ENCODE data around the gene ZNF207. TPM values are rescaled to one million over a fixed set of nuclear protein-coding genes. Genes with fewer than 3 reads are reported as not detected.
"Not testable (repeated sequence)": the region's sequence is repeated elsewhere in the genome, so short reads cannot be mapped to it uniquely, and the experiment has no call there.

The ZNF207 gene
- total and polyA plus RNA-seq, 4 experiments from 2014 or later = 158 to 298 (median 217) TPM

GRCh38 chr17:32345951-32346600 lies 3.9 kb upstream of the ZNF207 start:
- peaks cover 19 to 36% (median 26%) of the 10 kb centered on the region in 4 donors for H3K4me1 Mint-ChIP-seq
- Histone ChIP-seq H3K4me1 (ENCODE audit: insufficient read depth, low read length) (peaks cover 23% of the 10 kb centered on the region), H3K4me3 (ENCODE audit: low read length in 2 of 2) (no peak overlapping the region), H3K9me3 (ENCODE audit: control insufficient read depth in 1 of 2, low read length in 2 of 2) (no peaks in the 10 kb centered on the region), H3K27ac (ENCODE audit: low read depth, low read length) (no peak overlapping the region), H3K36me3 (ENCODE audit: insufficient read depth, low read length) (no peaks in the 10 kb centered on the region), H3K27me3 (ENCODE audit: insufficient read depth, low read length) (no peaks in the 10 kb centered on the region)
- H3K36me3 Mint-ChIP-seq = peaks cover 8 to 18% of the 10 kb centered on the region in 2 donors
- peaks cover 0 to 5% (median 0%) of the 10 kb centered on the region in 8 donors for H3K9me3 Mint-ChIP-seq
- DNase-seq = no peak
- H3K4me3 Mint-ChIP-seq = no peak overlapping the region
- intact Hi-C loops (cut with micrococcal nuclease) = no loop called here
- POLR2A ChIA-PET (ENCODE audit: partially characterized antibody) = no interaction called here
- no peaks in the 10 kb centered on the region for H3K27me3 Mint-ChIP-seq
- no peak overlapping the region for H3K27ac Mint-ChIP-seq
- CTCF ChIA-PET (ENCODE audit: partially characterized antibody) = interaction anchor here (1.0 kb wide), 1 partner anchor 98 kb away, joined by 3 read pairs; the partner anchor contains the start of gene PSMD11

- no peaks in the 10 kb centered on the region for H3K9me3 ChIP-seq (ENCODE audit: control insufficient read depth in 1 of 2, low read length in 2 of 2)
- CTCF ChIA-PET (ENCODE audit: partially characterized antibody) = interaction anchor here (0.7 to 1.2 kb wide), 2 partner anchors 95 to 798 kb away, joined by 3 read pairs; no protein-coding TSS in a partner anchor
- H3K27me3 Mint-ChIP-seq = no peaks in the 10 kb centered on the region
- peak overlapping the region in 4 of 7 donors; percentile 35 to 98 (median 70) for H3K27ac Mint-ChIP-seq
- H3K27me3 ChIP-seq (ENCODE audit: insufficient read depth, low read length) = no peaks in the 10 kb centered on the region
- peaks cover 14 to 36% of the 10 kb centered on the region in 2 donors for H3K36me3 Mint-ChIP-seq
- peaks cover 0 to 5% (median 0%) of the 10 kb centered on the region in 8 donors for H3K9me3 Mint-ChIP-seq
- H3K4me1 ChIP-seq (ENCODE audit: insufficient read depth, low read length) = peaks cover 30% of the 10 kb centered on the region
- peaks cover 12 to 39% (median 28%) of the 10 kb centered on the region in 4 donors for H3K4me1 Mint-ChIP-seq
- H3K27ac ChIP-seq (ENCODE audit: low read depth, low read length) = no peak overlapping the region
- no peaks in the 10 kb centered on the region for H3K36me3 ChIP-seq (ENCODE audit: insufficient read depth, low read length)
- DNase-seq = no peak
- POLR2A ChIA-PET (ENCODE audit: partially characterized antibody) = interaction anchor here (0.6 kb wide), 1 partner anchor 9 kb away, joined by 3 read pairs; no protein-coding TSS in a partner anchor
- H3K4me3 Mint-ChIP-seq = peak overlapping the region in 6 of 8 donors; percentile 32 to 99 (median 68)
- intact Hi-C loops (cut with micrococcal nuclease) = no loop called here
- no peak overlapping the region for H3K4me3 ChIP-seq (ENCODE audit: low read length in 2 of 2)
Observed at GRCh38 chr17:32348483-32348800, 1.5 kb upstream of the ZNF207 start.

GRCh38 chr17:32349503-32349853 lies 479 bp upstream of the ZNF207 start:
- peaks cover 7% of the 10 kb centered on the region for H3K36me3 ChIP-seq (ENCODE audit: insufficient read depth, low read length)
- H3K9me3 ChIP-seq (ENCODE audit: control insufficient read depth in 1 of 2, low read length in 2 of 2) = no peaks in the 10 kb centered on the region
- no peaks in the 10 kb centered on the region for H3K27me3 ChIP-seq (ENCODE audit: insufficient read depth, low read length)
- intact Hi-C loops (cut with micrococcal nuclease) = no loop called here
- peak overlapping the region; percentile 96 to 100 for H3K4me3 ChIP-seq (ENCODE audit: low read length in 2 of 2)
- ChIA-PET CTCF (ENCODE audit: partially characterized antibody) (no interaction called here), POLR2A (ENCODE audit: partially characterized antibody) (interaction anchor here (1.8 to 5.6 kb wide), 3 partner anchors 8 to 95 kb away, joined by 7 to 43 read pairs (median 10); partner anchors contain the start of genes C17orf75 and PSMD11)
- DNase-seq = no peak
- Mint-ChIP-seq H3K27ac (peak overlapping the region; percentile 98 to 100 (median 100)), H3K9me3 (peaks cover 0 to 5% (median 0%) of the 10 kb centered on the region in 8 donors), H3K4me1 (peaks cover 18 to 48% (median 33%) of the 10 kb centered on the region in 4 donors), H3K36me3 (peaks cover 21 to 43% of the 10 kb centered on the region in 2 donors), H3K4me3 (peak overlapping the region; percentile 97 to 100 (median 100)), H3K27me3 (no peaks in the 10 kb centered on the region)
- H3K27ac ChIP-seq (ENCODE audit: low read depth, low read length) = peak overlapping the region; percentile 100
- peaks cover 39% of the 10 kb centered on the region for H3K4me1 ChIP-seq (ENCODE audit: insufficient read depth, low read length)

- peak overlapping the region; percentile 96 to 100 for H3K4me3 ChIP-seq (ENCODE audit: low read length in 2 of 2)
- no peaks in the 10 kb centered on the region for H3K9me3 ChIP-seq (ENCODE audit: control insufficient read depth in 1 of 2, low read length in 2 of 2)
- H3K36me3 ChIP-seq (ENCODE audit: insufficient read depth, low read length) = peaks cover 18% of the 10 kb centered on the region
- Mint-ChIP-seq H3K36me3 (peaks cover 33 to 57% of the 10 kb centered on the region in 2 donors), H3K4me1 (peaks cover 30 to 62% (median 46%) of the 10 kb centered on the region in 4 donors), H3K27ac (peak overlapping the region; percentile 98 to 100 (median 100)), H3K4me3 (peak overlapping the region; percentile 97 to 100 (median 100)), H3K9me3 (peaks cover 0 to 5% (median 0%) of the 10 kb centered on the region in 8 donors), H3K27me3 (no peaks in the 10 kb centered on the region)
- ChIA-PET CTCF (ENCODE audit: partially characterized antibody) (interaction anchor here (1.0 to 1.3 kb wide), 2 partner anchors 10 to 49 kb away, joined by 3 to 4 read pairs; no protein-coding TSS in a partner anchor), POLR2A (ENCODE audit: partially characterized antibody) (interaction anchor here (0.8 to 5.6 kb wide), 9 partner anchors 9 to 526 kb away, joined by 3 to 43 read pairs (median 7); partner anchors contain the start of genes C17orf75, MYO1D, PSMD11 and UTP6)
- H3K27ac ChIP-seq (ENCODE audit: low read depth, low read length) = peak overlapping the region; percentile 100
- H3K27me3 ChIP-seq (ENCODE audit: insufficient read depth, low read length) = no peaks in the 10 kb centered on the region
- peaks cover 53% of the 10 kb centered on the region for H3K4me1 ChIP-seq (ENCODE audit: insufficient read depth, low read length)
- intact Hi-C loops (cut with micrococcal nuclease) = loop anchor here (1.0 to 10.0 kb wide), 3 partner anchors 9 to 524 kb away; partner anchors contain the start of genes C17orf75, MYO1D and PSMD11
- peak; percentile 56 to 71 (median 63) for DNase-seq
Observed at GRCh38 chr17:32350666-32351418, 885 bp downstream of the ZNF207 start.

- CTCF ChIA-PET (ENCODE audit: partially characterized antibody); H3K27me3 Mint-ChIP-seq; DNase-seq; H3K27me3 ChIP-seq (ENCODE audit: insufficient read depth, low read length); H3K9me3 Mint-ChIP-seq; H3K9me3 ChIP-seq (ENCODE audit: control insufficient read depth in 1 of 2, low read length in 2 of 2): not testable (repeated sequence)
- intact Hi-C loops (cut with micrococcal nuclease) = loop anchor here (10.0 kb wide), 1 partner anchor 522 kb away; the partner anchor contains the start of gene MYO1D
- Mint-ChIP-seq H3K4me1 (peaks cover 38 to 75% (median 56%) of the 10 kb centered on the region in 4 donors), H3K4me3 (peak overlapping the region; percentile 97 to 100 (median 100)), H3K27ac (peak overlapping the region in 5 of 7 donors; percentile 18 to 98 (median 82)), H3K36me3 (peaks cover 40 to 69% of the 10 kb centered on the region in 2 donors)
- POLR2A ChIA-PET (ENCODE audit: partially characterized antibody) = interaction anchor here (5.6 kb wide), 1 partner anchor 11 kb away, joined by 43 read pairs; the partner anchor contains the start of gene C17orf75
- peaks cover 24% of the 10 kb centered on the region for H3K36me3 ChIP-seq (ENCODE audit: insufficient read depth, low read length)
- H3K27ac ChIP-seq (ENCODE audit: low read depth, low read length) = peak overlapping the region; percentile 100
- H3K4me1 ChIP-seq (ENCODE audit: insufficient read depth, low read length) = peaks cover 67% of the 10 kb centered on the region
- H3K4me3 ChIP-seq (ENCODE audit: low read length in 2 of 2) = peak overlapping the region in 1 of 2 donors; percentile 96
Observed at GRCh38 chr17:32352734-32353133, 2.8 kb downstream of the ZNF207 start.

GRCh38 chr17:32355649-32356377 lies 5.9 kb downstream of the ZNF207 start:
- CTCF ChIA-PET (ENCODE audit: partially characterized antibody) = interaction anchor here (1.6 kb wide), 1 partner anchor 88 kb away, joined by 3 read pairs; the partner anchor contains the start of gene PSMD11
- peaks cover 68% of the 10 kb centered on the region for H3K4me1 ChIP-seq (ENCODE audit: insufficient read depth, low read length)

More at GRCh38 chr17:32355649-32356377, 5.9 kb downstream of the ZNF207 start:
- H3K4me1 Mint-ChIP-seq = peaks cover 35 to 72% (median 47%) of the 10 kb centered on the region in 4 donors
- H3K27ac Mint-ChIP-seq = peak overlapping the region; percentile 2 to 91 (median 70)
- Histone ChIP-seq H3K27ac (ENCODE audit: low read depth, low read length) (no peak overlapping the region), H3K9me3 (ENCODE audit: control insufficient read depth in 1 of 2, low read length in 2 of 2) (no peaks in the 10 kb centered on the region), H3K36me3 (ENCODE audit: insufficient read depth, low read length) (peaks cover 45% of the 10 kb centered on the region), H3K27me3 (ENCODE audit: insufficient read depth, low read length) (no peaks in the 10 kb centered on the region), H3K4me3 (ENCODE audit: low read length in 2 of 2) (no peak overlapping the region)
- H3K27me3 Mint-ChIP-seq = no peaks in the 10 kb centered on the region
- POLR2A ChIA-PET (ENCODE audit: partially characterized antibody) = interaction anchor here (0.6 kb wide), 1 partner anchor 155 kb away, joined by 4 read pairs; no protein-coding TSS in a partner anchor
- no peaks in the 10 kb centered on the region for H3K9me3 Mint-ChIP-seq
- no peak for DNase-seq
- intact Hi-C loops (cut with micrococcal nuclease) = loop anchor here (10.0 kb wide), 1 partner anchor 519 kb away; the partner anchor contains the start of gene MYO1D
- peak overlapping the region; percentile 13 to 78 (median 66) for H3K4me3 Mint-ChIP-seq
- peaks cover 46 to 79% of the 10 kb centered on the region in 2 donors for H3K36me3 Mint-ChIP-seq

Measured in CD4-positive, alpha-beta memory T cell (primary cell).